H9 (cell line): Measurements from ENCODE around the gene MUC22. TPM values are rescaled to one million over a fixed set of nuclear protein-coding genes. Genes with fewer than 3 reads are reported as not detected.

Experiments
- DNase-seq: peaks from one replicate; pipeline ENCODE4 v3.0.0-alpha.2; 2017
- H2AFZ ChIP-seq: one replicate; pipeline ENCODE4 v1.6.1; 2013; ENCODE audit warnings: mild to moderate bottlenecking, low read length, control low read depth, moderate library complexity
- H2AK5ac ChIP-seq: 2 replicates; pipeline ENCODE4 v1.6.1; 2013; ENCODE audit warnings: low read length, control low read depth, mixed read lengths; ENCODE audit not compliant: insufficient read length
- H2BK120ac ChIP-seq: one replicate; pipeline ENCODE4 v1.6.1; 2013; ENCODE audit warnings: low read depth, mild to moderate bottlenecking, low read length, control low read depth, inconsistent platforms; ENCODE audit not compliant: poor library complexity, severe bottlenecking
- H2BK12ac ChIP-seq: 2 replicates; pipeline ENCODE4 v1.6.1; 2013; ENCODE audit warnings: low read length, control low read depth, mixed read lengths, low read depth; ENCODE audit not compliant: insufficient read length
- H2BK15ac ChIP-seq: 2 replicates; pipeline ENCODE4 v1.6.1; 2013; ENCODE audit warnings: low read depth, low read length, control low read depth
- H2BK20ac ChIP-seq: one replicate; pipeline ENCODE4 v1.6.1; 2013; ENCODE audit warnings: low read depth, mild to moderate bottlenecking, low read length, control low read depth, inconsistent platforms; ENCODE audit not compliant: poor library complexity, severe bottlenecking
- H2BK5ac ChIP-seq: 2 replicates; pipeline ENCODE4 v1.6.1; 2013; ENCODE audit warnings: low read length, control low read depth, mixed read lengths; ENCODE audit not compliant: insufficient read length
- H3K14ac ChIP-seq: 2 replicates; pipeline ENCODE4 v1.6.1; 2013; ENCODE audit warnings: low read length, control low read depth; ENCODE audit not compliant: insufficient read depth
- H3K18ac ChIP-seq: 2 replicates; pipeline ENCODE4 v1.6.1; 2013; ENCODE audit warnings: low read depth, mild to moderate bottlenecking, mixed read lengths, low read length, control low read depth; ENCODE audit not compliant: insufficient read length
- H3K23ac ChIP-seq: 2 replicates; pipeline ENCODE4 v1.6.1; 2013; ENCODE audit warnings: low read length, control low read depth, mixed read lengths, low read depth; ENCODE audit not compliant: insufficient read length
- H3K23me2 ChIP-seq: 2 replicates; pipeline ENCODE4 v1.6.1; 2013; ENCODE audit warnings: low read depth, mild to moderate bottlenecking, mixed read lengths, low read length, control low read depth; ENCODE audit not compliant: insufficient read length, poor library complexity, severe bottlenecking
- H3K27ac ChIP-seq: 2 replicates; pipeline ENCODE4 v1.5.1; 2013; ENCODE audit warnings: low read length, control low read depth, mixed read lengths, low read depth; ENCODE audit not compliant: insufficient read length
- H3K27me3 ChIP-seq: 2 replicates; pipeline ENCODE4 v1.6.1; 2013; ENCODE audit warnings: low read length, control low read depth, inconsistent platforms; ENCODE audit not compliant: insufficient read depth
- H3K4ac ChIP-seq: 2 replicates; pipeline ENCODE4 v1.6.1; 2013; ENCODE audit warnings: low read depth, mild to moderate bottlenecking, control low read depth, inconsistent platforms, low read length, moderate library complexity
- H3K4me1 ChIP-seq: 2 replicates; pipeline ENCODE4 v1.6.1; 2013; ENCODE audit warnings: low read length, control low read depth, inconsistent platforms; ENCODE audit not compliant: insufficient read depth
- H3K4me2 ChIP-seq: 2 replicates; pipeline ENCODE4 v1.6.1; 2013; ENCODE audit warnings: low read length, control low read depth, mixed read lengths; ENCODE audit not compliant: insufficient read length, insufficient read depth
- H3K56ac ChIP-seq: 2 replicates; pipeline ENCODE4 v1.6.1; 2013; ENCODE audit warnings: low read depth, mild to moderate bottlenecking, mixed read lengths, low read length, control low read depth; ENCODE audit not compliant: insufficient read length
- H3K79me1 ChIP-seq: 2 replicates; pipeline ENCODE4 v1.6.1; 2013; ENCODE audit warnings: low read depth, mild to moderate bottlenecking, moderate library complexity, low read length, control low read depth, inconsistent platforms; ENCODE audit not compliant: insufficient read depth, poor library complexity, severe bottlenecking
- H3K79me2 ChIP-seq: 2 replicates; pipeline ENCODE4 v1.6.1; 2013; ENCODE audit warnings: low read length, control low read depth, inconsistent platforms; ENCODE audit not compliant: insufficient read depth
- H3K9ac ChIP-seq: 2 replicates; pipeline ENCODE4 v1.6.1; 2013; ENCODE audit warnings: low read length, control low read depth, mixed read lengths; ENCODE audit not compliant: insufficient read length; ENCODE audit errors: extremely low read depth
- H3K9me3 ChIP-seq: one replicate; pipeline ENCODE4 v1.6.1; 2013; ENCODE audit warnings: low read depth, low read length, inconsistent platforms; ENCODE audit not compliant: control insufficient read depth
- H3T11ph ChIP-seq: one replicate; pipeline ENCODE4 v1.6.1; 2013; ENCODE audit warnings: mild to moderate bottlenecking, low read length, control low read depth, inconsistent platforms
- H4K20me1 ChIP-seq: one replicate; pipeline ENCODE4 v1.6.1; 2013; ENCODE audit not compliant: control insufficient read depth, insufficient read length, insufficient read depth
- H4K5ac ChIP-seq: 2 replicates; pipeline ENCODE4 v1.6.1; 2013; ENCODE audit warnings: low read depth, mild to moderate bottlenecking, mixed read lengths, low read length, control low read depth; ENCODE audit not compliant: insufficient read length
- H4K8ac ChIP-seq: replicated peaks from 2 replicates; pipeline ENCODE4 v1.6.1; 2013; ENCODE audit warnings: low read length, control low read depth, mixed read lengths, low read depth; ENCODE audit not compliant: insufficient read length
- H4K91ac ChIP-seq: 2 replicates; pipeline ENCODE4 v1.6.1; 2013; ENCODE audit warnings: low read depth, mild to moderate bottlenecking, moderate library complexity, mixed read lengths, low read length, control low read depth; ENCODE audit not compliant: insufficient read length
- H3K27ac Mint-ChIP-seq, 3 experiments: 2 replicates in 2 of 3; 3 replicates in 1 of 3; pipeline ENCODE4 v1.8.0; 2020 to 2021; ENCODE audit warnings: mixed read lengths in 3 of 3, mild to moderate bottlenecking in 1 of 3, moderate library complexity in 1 of 3
- H3K27me3 Mint-ChIP-seq: 2 replicates; pipeline ENCODE4 v1.8.0; 2021; ENCODE audit warnings: low read depth, mild to moderate bottlenecking, moderate library complexity, mixed read lengths
- H3K36me3 Mint-ChIP-seq, 3 experiments: 2 replicates in 2 of 3; 3 replicates in 1 of 3; pipeline ENCODE4 v1.8.0; 2020 to 2021; ENCODE audit warnings: low read depth in 3 of 3, mixed read lengths in 3 of 3; ENCODE audit not compliant: insufficient read depth in 1 of 3
- H3K4me1 Mint-ChIP-seq, 2 experiments: 2 replicates each; pipeline ENCODE4 v1.8.0; 2020; ENCODE audit warnings: mixed read lengths in 2 of 2
- H3K4me3 Mint-ChIP-seq, 2 experiments: 2 replicates in 1 of 2; 3 replicates in 1 of 2; pipeline ENCODE4 v1.8.0; 2020 to 2021; ENCODE audit warnings: mild to moderate bottlenecking in 2 of 2, mixed read lengths in 2 of 2, moderate library complexity in 1 of 2
- H3K9me3 Mint-ChIP-seq, 2 experiments: 2 replicates in 1 of 2; 3 replicates in 1 of 2; pipeline ENCODE4 v1.8.0; 2020; ENCODE audit warnings: mild to moderate bottlenecking in 2 of 2, mixed read lengths in 2 of 2, moderate library complexity in 1 of 2
- CTCF ChIP-seq: fragments of 200-600 bp; sonication (generic); conservative IDR thresholded peaks from 3 replicates; pipeline ENCODE4 v1.8.0; 2021; ENCODE audit warnings: antibody characterized with exemption, mild to moderate bottlenecking
- WGBS: extraction: QIAGEN DNeasy Blood & Tissue Kit; methylation state at CpG from one replicate; pipeline ENCODE4 v1.1.7; 2013; ENCODE audit warnings: missing lambda C conversion rate, low lambda C conversion rate, mixed read lengths; ENCODE audit not compliant: insufficient read length; ENCODE audit errors: extremely low coverage; 5-methylcytosine and 5-hydroxymethylcytosine counted together
- total RNA-seq: library from RNA; stranded (reverse); gene quantifications from 2 replicates; pipeline ENCODE4 v1.2.1, GENCODE V29; 2021

Gene MUC22
- total RNA-seq, 1 experiment from 2014 or later: not detected

GRCh38 chr6:31031095-31031494, 20.8 kb downstream of the MUC22 start:
- no peak overlapping the region for H2BK15ac ChIP-seq
- no peak overlapping the region for H3K56ac ChIP-seq
- no peak overlapping the region for H2AK5ac ChIP-seq
- WGBS: no CpG with 5 or more reads among the region's 6 CpGs
- no peaks in the 10 kb centered on the region for H4K20me1 ChIP-seq
- no peaks in the 10 kb centered on the region for H3K23me2 ChIP-seq
- H3K9ac ChIP-seq: no peak overlapping the region
- no peaks in the 10 kb centered on the region for H3K79me1 ChIP-seq
- H4K91ac ChIP-seq: no peak overlapping the region
- H3K14ac ChIP-seq: no peak overlapping the region
- no peaks in the 10 kb centered on the region for H3K79me2 ChIP-seq
- H3K18ac ChIP-seq: no peak overlapping the region
- H3K4me3 Mint-ChIP-seq: no peak overlapping the region
- no peak overlapping the region for H4K8ac ChIP-seq
- H3K36me3 Mint-ChIP-seq: no peaks in the 10 kb centered on the region; a peak in 1 of 7 replicates
- no peak for TF ChIP-seq CTCF
- H2BK12ac ChIP-seq: no peak overlapping the region
- no peaks in the 10 kb centered on the region for H3K27me3 ChIP-seq
- no peak overlapping the region for H3K4ac ChIP-seq
- no peak overlapping the region for H3K23ac ChIP-seq
- peaks cover 14% of the 10 kb centered on the region for H3K27me3 Mint-ChIP-seq
- no peaks in the 10 kb centered on the region for H3K9me3 ChIP-seq
- H3K4me1 ChIP-seq: no peaks in the 10 kb centered on the region
- H3K27ac ChIP-seq: no peak overlapping the region
- no peak overlapping the region for H3K4me2 ChIP-seq
- H3K4me1 Mint-ChIP-seq: no peaks in the 10 kb centered on the region
- no peak overlapping the region for H2BK20ac ChIP-seq
- H3K27ac Mint-ChIP-seq: no peak overlapping the region
- H2BK120ac ChIP-seq: no peak overlapping the region
- H2BK5ac ChIP-seq: no peak overlapping the region
- peaks cover 5 to 14% of the 10 kb centered on the region in 2 experiments; a peak in 4 of 5 replicates for H3K9me3 Mint-ChIP-seq
- H3T11ph ChIP-seq: no peak overlapping the region
- H4K5ac ChIP-seq: no peak overlapping the region
- no peak overlapping the region for H2AFZ ChIP-seq
- no peak for DNase-seq
